GM21576 (cell line): ENCODE results near the gene CA5A.
"Not testable (repeated sequence)": the region's sequence is repeated elsewhere in the genome, so short reads cannot be mapped to it uniquely, and the experiment has no call there.

Experiments used
- ATAC-seq: cut with Tn5 transposase; IDR thresholded peaks from one replicate; pipeline ENCODE4 v1.9.1; 2021; ENCODE audit warnings: mild to moderate bottlenecking, moderate library complexity; ENCODE audit not compliant: unreplicated experiment

CA5A gene

DNA sequence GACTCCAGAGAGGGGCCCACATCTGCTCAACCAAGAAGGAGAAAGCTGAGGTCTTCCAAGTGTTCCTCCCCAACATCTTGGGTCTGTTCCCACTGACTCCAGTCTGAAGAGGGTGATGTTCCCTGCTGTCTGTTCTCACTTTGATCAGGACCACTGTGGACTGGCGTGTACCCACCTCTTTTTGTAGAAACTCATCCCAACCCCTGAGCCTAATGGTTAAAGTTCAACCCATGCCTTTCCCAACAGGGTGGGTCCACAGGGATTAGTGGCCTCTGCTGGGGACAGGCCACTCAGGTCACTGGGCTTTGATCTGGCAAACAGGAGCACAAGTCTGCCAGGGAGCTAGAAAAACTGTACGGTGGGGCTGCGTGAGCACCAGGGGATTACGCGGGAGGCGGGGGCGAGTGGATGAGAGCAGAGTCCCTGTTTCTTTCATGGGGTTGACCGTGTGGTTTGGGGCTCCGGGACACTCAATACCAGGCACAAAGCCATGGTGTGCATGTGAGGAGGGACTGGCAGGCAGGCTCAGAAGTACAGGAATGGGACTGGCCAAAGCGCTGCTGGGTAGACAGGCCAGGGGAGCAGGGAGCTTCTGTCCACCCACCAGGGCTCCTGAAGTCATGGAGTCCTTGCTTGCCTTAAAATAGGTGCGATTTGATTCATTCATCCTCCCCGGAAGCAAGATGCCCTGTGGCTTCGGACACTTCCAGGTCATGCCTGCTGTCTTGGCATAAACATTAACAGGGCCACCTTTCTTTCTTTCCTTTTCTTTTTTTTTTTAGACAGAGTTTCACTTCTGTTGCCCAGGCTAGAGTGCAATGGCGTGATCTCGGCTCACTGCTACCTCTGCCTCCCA, at the start of gene CA5A:
TSS of gene CA5A (minus strand) at position 155 of the 856 bp plus-strand sequence. CDS start at position 76, 79 bp downstream.
- no peak for ATAC-seq

DNA sequence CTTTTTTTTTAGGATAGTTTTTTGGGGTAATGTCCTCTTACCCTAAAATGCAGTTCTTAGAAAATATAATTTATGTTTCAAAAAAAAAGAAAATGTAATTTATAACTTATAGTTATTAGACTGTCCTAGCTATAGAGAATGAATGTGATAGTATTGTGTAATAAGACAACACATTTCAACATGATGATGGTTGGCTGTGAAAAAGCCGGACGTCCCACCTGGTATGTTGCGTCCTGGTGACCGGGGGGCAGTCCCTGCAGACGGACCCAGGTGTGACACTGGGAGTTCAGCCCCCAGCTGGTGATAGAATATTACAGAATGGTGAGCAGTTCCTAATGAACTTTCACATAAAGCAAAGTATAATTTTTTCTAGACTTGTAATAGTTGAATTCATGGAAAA, 49.2 kb upstream of the CA5A start:
- not testable (repeated sequence) for ATAC-seq

- no peak for ATAC-seq
These were observed 48.4 kb upstream of the CA5A start for GRCh38 chr16:87984632-87985267.

GRCh38 chr16:87984180-87984579, 47.9 kb upstream of the CA5A start:
- ATAC-seq, result not testable (repeated sequence)

DNA sequence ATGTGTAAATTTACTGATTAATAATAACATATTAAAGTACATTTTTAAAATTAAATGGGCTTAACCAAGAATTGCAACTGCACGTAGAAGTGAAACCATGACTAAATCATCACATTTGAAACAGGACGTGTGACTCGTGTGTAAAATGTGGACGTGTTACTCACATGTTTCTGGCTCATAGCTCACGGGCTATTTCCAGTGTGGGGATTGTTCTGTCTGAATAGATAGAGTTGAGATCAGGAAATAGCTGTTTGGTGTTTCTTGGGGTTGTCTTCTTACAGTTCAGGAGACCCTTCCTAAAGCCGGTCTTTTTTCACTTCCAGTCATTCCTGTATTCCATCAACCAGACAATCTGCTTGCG, 47.4 kb upstream of the CA5A start:
- ATAC-seq, result not testable (repeated sequence)

DNA sequence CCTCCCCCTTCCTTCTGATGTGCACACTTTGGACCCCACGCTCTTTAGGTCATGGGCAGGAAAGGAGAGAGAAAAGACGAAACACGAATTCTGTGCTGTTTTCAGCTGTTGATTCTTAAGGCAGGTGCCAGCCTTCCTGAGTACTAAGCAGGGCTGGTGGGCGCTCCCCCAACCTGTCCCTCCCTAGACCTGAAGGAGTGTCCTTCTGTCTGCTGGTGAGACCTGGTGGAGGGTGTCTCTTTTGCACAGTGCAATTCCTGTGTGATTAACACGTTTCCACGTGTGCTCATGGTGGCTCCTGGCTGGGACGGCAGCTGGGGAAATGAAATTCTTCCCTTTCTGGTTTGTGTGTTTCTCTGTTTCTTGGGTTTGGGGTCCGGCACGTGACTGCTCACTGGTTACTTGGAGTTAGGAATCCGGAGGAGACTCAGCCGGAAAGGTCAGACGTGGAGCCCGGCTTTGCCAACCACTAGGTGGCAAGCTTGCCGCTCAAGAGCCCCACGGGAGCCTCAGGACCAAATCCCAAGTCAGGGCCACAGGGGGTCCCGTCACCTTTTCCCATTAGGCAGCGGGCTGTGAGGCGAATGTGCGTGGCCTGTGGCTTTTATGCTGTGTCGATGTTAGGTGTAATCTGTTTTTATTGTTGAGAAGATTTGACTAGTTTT, 46.9 kb upstream of the CA5A start:
- not testable (repeated sequence) for ATAC-seq

GRCh38 chr16:87982581-87983041, 46.3 kb upstream of the CA5A start:
- ATAC-seq, result no peak

GRCh38 chr16:87981376-87981775, 45.0 kb upstream of the CA5A start:
- ATAC-seq, result not testable (repeated sequence)

DNA sequence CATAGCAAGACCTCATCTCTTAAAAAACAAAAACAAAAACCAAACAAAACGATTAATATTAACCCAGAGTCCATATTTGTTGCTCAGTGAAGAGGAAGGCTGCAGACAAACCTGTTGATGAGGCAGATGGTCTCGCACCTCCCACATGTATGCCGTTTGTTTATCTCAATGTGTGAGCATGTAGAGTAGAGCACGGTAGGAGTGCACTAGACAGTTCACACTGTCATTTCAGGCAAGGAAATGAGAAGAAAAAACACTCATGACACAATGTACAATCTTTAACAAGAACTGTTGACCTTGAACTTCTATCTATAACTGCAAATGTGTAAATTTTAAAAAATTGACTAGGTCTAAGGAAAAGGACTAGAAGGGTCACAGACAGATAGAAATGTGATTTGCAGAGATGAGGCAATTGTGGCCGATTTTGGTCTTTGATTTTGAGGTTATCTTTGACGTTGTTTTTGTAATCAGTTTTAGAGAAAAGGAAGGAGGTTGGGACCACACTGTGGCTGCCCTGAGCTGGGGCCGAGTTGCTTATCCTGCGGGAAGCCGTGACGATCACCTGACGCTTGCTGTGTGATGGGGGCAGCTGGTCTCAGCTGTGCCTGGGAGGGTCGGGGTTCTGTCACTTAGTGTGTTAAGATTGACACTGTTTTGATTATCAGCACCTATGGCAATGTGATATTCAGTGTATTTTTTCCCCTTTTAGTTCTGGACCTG, 43.7 kb upstream of the CA5A start:
- not testable (repeated sequence) for ATAC-seq

- no peak for ATAC-seq
These were observed 43.0 kb upstream of the CA5A start for GRCh38 chr16:87979352-87979751.

- no peak for ATAC-seq
These were observed 41.8 kb upstream of the CA5A start for GRCh38 chr16:87978127-87978526.

DNA sequence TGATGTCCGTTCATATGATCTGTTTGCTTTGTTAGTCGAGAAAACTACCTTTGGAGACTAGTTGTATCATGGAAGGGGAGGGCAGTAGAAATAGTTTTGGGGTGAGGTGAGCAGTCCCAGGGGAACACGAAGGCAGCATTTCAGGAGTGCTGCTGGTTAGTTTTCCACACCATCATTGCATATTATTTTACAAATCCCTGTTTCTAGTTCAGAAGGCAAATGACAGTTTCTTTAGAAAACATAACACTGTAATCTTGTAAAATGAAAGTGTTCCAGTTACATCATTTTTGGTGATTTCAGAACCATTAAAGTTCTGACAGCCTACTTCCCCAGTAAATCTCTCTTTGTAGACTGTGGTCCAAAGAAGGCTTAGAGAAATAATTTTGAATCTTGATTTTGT, 40.3 kb upstream of the CA5A start:
- ATAC-seq, result no peak

- ATAC-seq, result no peak
These were observed 37.8 kb upstream of the CA5A start for GRCh38 chr16:87974178-87974577.

DNA sequence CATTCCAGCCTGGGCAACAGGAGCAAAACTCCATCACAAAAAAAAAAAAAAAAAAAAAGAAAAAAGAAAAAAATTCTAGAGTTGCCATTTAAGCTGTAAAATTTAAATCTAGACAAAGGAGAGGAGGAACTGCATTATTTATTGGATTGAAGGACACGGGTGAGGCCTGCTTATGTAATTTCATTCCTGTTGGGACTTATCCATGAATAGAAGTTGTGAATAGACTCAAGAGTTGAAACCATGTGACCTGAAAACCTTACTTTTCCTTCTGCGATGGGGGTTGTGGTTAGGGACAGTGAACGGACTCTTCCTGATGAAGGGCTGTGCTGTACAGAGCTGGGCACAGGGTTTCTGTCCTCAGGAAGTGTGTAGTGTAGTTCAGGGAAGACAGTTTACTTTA, 37.4 kb upstream of the CA5A start:
- no peak for ATAC-seq

GRCh38 chr16:87971933-87972332, 35.6 kb upstream of the CA5A start:
- no peak for ATAC-seq

GRCh38 chr16:87970186-87970585, 33.9 kb upstream of the CA5A start:
- ATAC-seq, result no peak

GRCh38 chr16:87968541-87968940, 32.2 kb upstream of the CA5A start:
- no peak for ATAC-seq

DNA sequence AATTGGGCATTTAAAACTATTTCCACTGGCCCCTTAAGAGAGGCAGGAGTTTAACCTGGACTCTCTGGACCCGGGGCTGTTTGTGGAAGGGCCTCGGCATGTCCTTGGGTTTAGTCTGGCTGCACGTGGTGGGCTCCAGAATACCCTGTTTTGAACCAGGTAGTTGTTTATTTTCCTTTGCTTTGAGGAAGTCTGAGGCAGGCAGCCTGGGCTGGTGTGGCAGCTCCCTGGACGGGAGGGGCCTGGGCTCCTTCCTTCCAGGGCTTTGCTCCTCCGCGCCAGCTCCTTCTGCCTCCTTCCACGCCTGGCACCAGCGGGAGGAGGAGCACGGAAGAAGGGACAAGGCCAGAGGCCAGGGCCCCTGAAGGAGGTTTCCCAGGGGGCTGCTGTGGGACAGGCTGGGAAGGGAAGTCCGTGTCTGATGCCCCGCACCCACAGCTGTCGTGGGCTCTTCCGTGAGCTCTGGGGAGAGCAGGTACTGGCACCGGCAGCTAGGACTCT, 30.4 kb upstream of the CA5A start:
- ATAC-seq, result no peak

DNA sequence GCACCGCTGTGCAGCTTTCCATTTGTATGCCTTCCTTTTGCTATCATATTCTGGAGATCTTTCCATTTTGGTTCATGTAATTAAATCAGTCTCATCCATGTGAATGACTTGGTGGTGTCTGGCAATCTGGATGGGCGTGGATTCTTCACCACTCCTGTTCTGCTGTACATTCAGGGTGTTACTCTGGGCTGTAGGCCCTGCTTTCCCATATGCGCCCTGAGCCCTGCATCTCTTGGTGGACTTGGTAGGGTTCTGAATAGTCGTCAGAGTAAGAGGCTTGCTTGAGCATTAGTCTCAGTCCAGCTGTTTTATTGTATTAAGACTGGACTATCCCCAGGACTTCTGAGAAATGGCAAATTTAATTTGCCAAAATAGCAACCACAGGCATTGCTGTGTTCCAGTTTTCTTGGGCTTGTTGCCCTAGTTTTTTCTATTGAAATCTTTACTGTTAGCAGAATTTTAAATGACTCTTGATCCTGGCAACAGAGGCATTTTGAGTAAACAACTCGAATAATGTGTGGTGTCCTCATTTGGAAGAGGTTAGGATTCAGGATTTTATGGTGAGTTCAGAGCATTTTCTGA, 29.8 kb upstream of the CA5A start:
- no peak for ATAC-seq

DNA sequence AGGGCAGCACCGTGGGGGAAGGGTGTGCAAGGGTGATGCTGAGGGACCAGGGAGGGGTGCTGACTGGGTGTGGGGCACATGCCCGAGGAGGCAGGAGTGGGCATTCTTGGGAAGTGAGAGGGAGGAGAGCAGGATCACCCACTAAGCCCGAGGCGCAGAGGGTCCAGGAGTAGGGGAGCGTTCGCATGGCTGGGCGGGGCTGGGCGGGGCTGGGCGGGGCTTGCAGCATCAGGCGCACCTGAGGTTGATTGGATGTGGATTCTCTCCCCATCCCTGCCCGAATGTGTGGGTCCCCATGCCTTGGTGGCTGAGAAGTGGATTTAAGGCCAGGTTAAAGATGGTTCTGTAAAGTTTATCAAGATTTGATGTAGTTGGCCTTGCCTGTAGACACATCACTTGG, 29.1 kb upstream of the CA5A start:
- ATAC-seq, result no peak
